ENCODE measurements around the gene FAM163B.

Gene FAM163B

GRCh38 chr9:133545494-133546286, 63.5 kb downstream of the FAM163B start:
- no peaks in the 10 kb centered on the region for H3K27me3 ChIP-seq (ENCODE audit: insufficient read depth, low read length)
- no peak overlapping the region for H3K4me3 ChIP-seq (ENCODE audit: low read depth, low read length)
- H2AFZ ChIP-seq (ENCODE audit: low read length, unreplicated experiment) = no peak overlapping the region
- no peaks in the 10 kb centered on the region for H3K79me2 ChIP-seq (ENCODE audit: control insufficient read depth, insufficient read depth, low read length, unreplicated experiment)
- no peak overlapping the region for H3K27ac ChIP-seq (ENCODE audit: low read depth, low read length)
- no peaks in the 10 kb centered on the region for H3K36me3 ChIP-seq (ENCODE audit: insufficient read depth, low read length)
- H3K4me1 ChIP-seq (ENCODE audit: control insufficient read depth, insufficient read depth, low read length, unreplicated experiment) = no peaks in the 10 kb centered on the region

- Histone ChIP-seq H3K36me3 (ENCODE audit: insufficient read depth, low read length) (no peaks in the 10 kb centered on the region), H3K79me2 (ENCODE audit: control insufficient read depth, insufficient read depth, low read length, unreplicated experiment) (no peaks in the 10 kb centered on the region), H3K27ac (ENCODE audit: low read depth, low read length) (no peak overlapping the region), H3K4me3 (ENCODE audit: low read depth, low read length) (no peak overlapping the region), H2AFZ (ENCODE audit: low read length, unreplicated experiment) (no peak overlapping the region), H3K4me1 (ENCODE audit: control insufficient read depth, insufficient read depth, low read length, unreplicated experiment) (no peaks in the 10 kb centered on the region), H3K27me3 (ENCODE audit: insufficient read depth, low read length) (no peaks in the 10 kb centered on the region)
These were observed 65.3 kb downstream of the FAM163B start for GRCh38 chr9:133543772-133544467.

GRCh38 chr9:133542002-133542401, 67.2 kb downstream of the FAM163B start:
- H3K36me3 ChIP-seq (ENCODE audit: insufficient read depth, low read length) = no peaks in the 10 kb centered on the region
- H2AFZ ChIP-seq (ENCODE audit: low read length, unreplicated experiment) = no peak overlapping the region
- H3K4me1 ChIP-seq (ENCODE audit: control insufficient read depth, insufficient read depth, low read length, unreplicated experiment) = no peaks in the 10 kb centered on the region
- H3K27ac ChIP-seq (ENCODE audit: low read depth, low read length) = no peak overlapping the region
- H3K4me3 ChIP-seq (ENCODE audit: low read depth, low read length) = no peak overlapping the region
- H3K79me2 ChIP-seq (ENCODE audit: control insufficient read depth, insufficient read depth, low read length, unreplicated experiment) = no peaks in the 10 kb centered on the region
- no peaks in the 10 kb centered on the region for H3K27me3 ChIP-seq (ENCODE audit: insufficient read depth, low read length)

GRCh38 chr9:133540698-133541025, 68.5 kb downstream of the FAM163B start:
- Histone ChIP-seq H3K4me3 (ENCODE audit: low read depth, low read length) (no peak overlapping the region), H2AFZ (ENCODE audit: low read length, unreplicated experiment) (no peak overlapping the region), H3K4me1 (ENCODE audit: control insufficient read depth, insufficient read depth, low read length, unreplicated experiment) (no peaks in the 10 kb centered on the region), H3K79me2 (ENCODE audit: control insufficient read depth, insufficient read depth, low read length, unreplicated experiment) (no peaks in the 10 kb centered on the region), H3K27ac (ENCODE audit: low read depth, low read length) (no peak overlapping the region), H3K36me3 (ENCODE audit: insufficient read depth, low read length) (no peaks in the 10 kb centered on the region), H3K27me3 (ENCODE audit: insufficient read depth, low read length) (peaks cover 5% of the 10 kb centered on the region; the same call in 1 of the 2 replicates)

GRCh38 chr9:133539991-133540697, 69.0 kb downstream of the FAM163B start:
- H3K79me2 ChIP-seq (ENCODE audit: control insufficient read depth, insufficient read depth, low read length, unreplicated experiment) = no peaks in the 10 kb centered on the region
- no peaks in the 10 kb centered on the region for H3K36me3 ChIP-seq (ENCODE audit: insufficient read depth, low read length)
- no peak overlapping the region for H2AFZ ChIP-seq (ENCODE audit: low read length, unreplicated experiment)
- no peak overlapping the region for H3K27ac ChIP-seq (ENCODE audit: low read depth, low read length)
- no peak overlapping the region for H3K4me3 ChIP-seq (ENCODE audit: low read depth, low read length)
- no peaks in the 10 kb centered on the region for H3K4me1 ChIP-seq (ENCODE audit: control insufficient read depth, insufficient read depth, low read length, unreplicated experiment)
- H3K27me3 ChIP-seq (ENCODE audit: insufficient read depth, low read length) = peaks cover 6% of the 10 kb centered on the region; the same call in 1 of the 2 replicates

- Histone ChIP-seq H2AFZ (ENCODE audit: low read length, unreplicated experiment) (no peak overlapping the region), H3K36me3 (ENCODE audit: insufficient read depth, low read length) (no peaks in the 10 kb centered on the region), H3K79me2 (ENCODE audit: control insufficient read depth, insufficient read depth, low read length, unreplicated experiment) (no peaks in the 10 kb centered on the region), H3K27ac (ENCODE audit: low read depth, low read length) (no peak overlapping the region), H3K27me3 (ENCODE audit: insufficient read depth, low read length) (peaks cover 13% of the 10 kb centered on the region), H3K4me1 (ENCODE audit: control insufficient read depth, insufficient read depth, low read length, unreplicated experiment) (peaks cover 5% of the 10 kb centered on the region), H3K4me3 (ENCODE audit: low read depth, low read length) (no peak overlapping the region)
These were observed 70.0 kb downstream of the FAM163B start for GRCh38 chr9:133538851-133539833.

- Histone ChIP-seq H3K36me3 (ENCODE audit: insufficient read depth, low read length) (no peaks in the 10 kb centered on the region), H3K27me3 (ENCODE audit: insufficient read depth, low read length) (peaks cover 13% of the 10 kb centered on the region), H3K27ac (ENCODE audit: low read depth, low read length) (no peak overlapping the region), H3K4me3 (ENCODE audit: low read depth, low read length) (no peak overlapping the region), H2AFZ (ENCODE audit: low read length, unreplicated experiment) (no peak overlapping the region), H3K79me2 (ENCODE audit: control insufficient read depth, insufficient read depth, low read length, unreplicated experiment) (no peaks in the 10 kb centered on the region), H3K4me1 (ENCODE audit: control insufficient read depth, insufficient read depth, low read length, unreplicated experiment) (peaks cover 5% of the 10 kb centered on the region)
These were observed 71.0 kb downstream of the FAM163B start for GRCh38 chr9:133538176-133538575.

- Histone ChIP-seq H3K27me3 (ENCODE audit: insufficient read depth, low read length) (peaks cover 13% of the 10 kb centered on the region), H3K36me3 (ENCODE audit: insufficient read depth, low read length) (no peaks in the 10 kb centered on the region), H2AFZ (ENCODE audit: low read length, unreplicated experiment) (no peak overlapping the region), H3K79me2 (ENCODE audit: control insufficient read depth, insufficient read depth, low read length, unreplicated experiment) (no peaks in the 10 kb centered on the region), H3K4me3 (ENCODE audit: low read depth, low read length) (no peak overlapping the region), H3K27ac (ENCODE audit: low read depth, low read length) (no peak overlapping the region), H3K4me1 (ENCODE audit: control insufficient read depth, insufficient read depth, low read length, unreplicated experiment) (peaks cover 5% of the 10 kb centered on the region)
These were observed 71.9 kb downstream of the FAM163B start for GRCh38 chr9:133537257-133537656.

- Histone ChIP-seq H3K27me3 (ENCODE audit: insufficient read depth, low read length) (peaks cover 13% of the 10 kb centered on the region), H3K4me1 (ENCODE audit: control insufficient read depth, insufficient read depth, low read length, unreplicated experiment) (peaks cover 5% of the 10 kb centered on the region), H3K36me3 (ENCODE audit: insufficient read depth, low read length) (no peaks in the 10 kb centered on the region), H3K79me2 (ENCODE audit: control insufficient read depth, insufficient read depth, low read length, unreplicated experiment) (no peaks in the 10 kb centered on the region), H3K4me3 (ENCODE audit: low read depth, low read length) (no peak overlapping the region), H3K27ac (ENCODE audit: low read depth, low read length) (no peak overlapping the region), H2AFZ (ENCODE audit: low read length, unreplicated experiment) (no peak overlapping the region)
These were observed 72.7 kb downstream of the FAM163B start for GRCh38 chr9:133536536-133536935.

GRCh38 chr9:133536080-133536479, 73.1 kb downstream of the FAM163B start:
- H3K27ac ChIP-seq (ENCODE audit: low read depth, low read length) = no peak overlapping the region
- no peaks in the 10 kb centered on the region for H3K79me2 ChIP-seq (ENCODE audit: control insufficient read depth, insufficient read depth, low read length, unreplicated experiment)
- H3K27me3 ChIP-seq (ENCODE audit: insufficient read depth, low read length) = peaks cover 13% of the 10 kb centered on the region
- H3K4me3 ChIP-seq (ENCODE audit: low read depth, low read length) = no peak overlapping the region
- peaks cover 5% of the 10 kb centered on the region for H3K4me1 ChIP-seq (ENCODE audit: control insufficient read depth, insufficient read depth, low read length, unreplicated experiment)
- no peaks in the 10 kb centered on the region for H3K36me3 ChIP-seq (ENCODE audit: insufficient read depth, low read length)
- H2AFZ ChIP-seq (ENCODE audit: low read length, unreplicated experiment) = no peak overlapping the region
